HG02588 (cell line): ENCODE results near the gene CIZ1.

Experiments used
- ATAC-seq: cut with Tn5 transposase; IDR thresholded peaks from one replicate; pipeline ENCODE4 v1.9.1; 2021; ENCODE audit warnings: mild to moderate bottlenecking, moderate library complexity; ENCODE audit not compliant: unreplicated experiment

The CIZ1 gene

DNA sequence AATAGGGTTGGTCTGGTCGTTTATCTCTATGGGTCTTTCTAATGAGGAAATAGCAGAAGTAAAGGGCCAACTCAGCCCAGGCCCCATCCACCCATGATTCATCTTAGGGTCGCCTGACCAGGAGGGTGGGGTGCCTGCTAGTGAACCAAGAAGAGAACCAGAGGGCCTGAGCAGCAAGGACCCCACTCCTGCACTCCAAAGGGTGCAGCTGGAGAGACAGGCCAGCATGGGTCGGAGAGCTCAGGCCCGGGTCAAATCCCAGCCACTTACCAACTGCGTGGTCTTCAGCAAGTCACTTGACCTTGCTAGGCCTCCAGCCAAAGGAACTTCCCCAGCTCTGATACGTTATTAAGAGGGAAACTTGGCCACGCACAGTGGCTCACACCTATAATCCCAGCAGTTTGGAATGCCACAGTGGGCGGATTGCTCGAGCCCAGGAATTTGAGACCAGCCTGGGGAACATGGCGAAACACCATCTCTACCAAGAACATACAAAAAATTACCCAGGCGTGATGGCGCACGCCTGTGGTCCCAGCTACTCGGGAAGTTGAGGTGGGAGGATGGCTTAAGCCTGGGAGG, 27.0 kb downstream of the CIZ1 start:
- ATAC-seq, result no peak

DNA sequence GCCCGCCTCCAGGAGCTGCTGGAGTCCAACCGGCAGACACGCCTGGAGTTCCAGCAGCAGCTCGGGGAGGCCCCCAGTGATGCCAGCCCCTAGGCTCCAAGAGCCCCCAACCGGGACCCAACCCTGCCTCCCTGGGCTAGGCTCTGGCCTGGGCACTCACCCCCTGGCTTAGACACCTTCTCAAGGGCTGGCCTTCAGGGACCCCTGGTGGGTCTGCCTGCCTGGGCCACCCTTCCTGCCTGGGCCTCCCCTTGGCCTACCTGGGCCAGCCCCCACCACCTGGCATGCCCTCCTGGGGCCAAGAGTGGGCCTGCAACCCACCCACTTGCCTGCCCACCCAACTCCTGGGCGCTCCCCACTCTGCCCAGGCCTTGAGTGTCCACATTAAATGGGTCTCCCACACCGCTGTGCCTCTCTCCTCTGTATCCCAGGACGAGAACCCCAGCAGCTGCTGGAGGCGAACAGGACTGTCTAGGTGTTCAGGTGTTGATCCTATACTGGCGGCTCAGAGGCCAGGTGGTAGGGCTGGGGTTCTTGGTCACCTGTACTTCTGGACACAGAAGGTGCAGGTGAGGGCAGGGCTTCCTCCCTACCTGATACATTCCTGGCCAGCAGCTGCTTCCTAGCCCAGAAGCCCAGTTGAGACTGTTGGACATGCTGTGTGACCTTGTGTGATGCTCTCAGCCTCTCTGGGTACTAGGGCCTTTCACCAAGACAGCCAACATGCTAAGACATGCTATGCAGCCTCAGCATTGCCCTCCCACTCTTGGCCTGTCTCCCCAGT, 27.7 kb downstream of the CIZ1 start:
- no peak for ATAC-seq

- no peak for ATAC-seq
These were observed 28.3 kb downstream of the CIZ1 start for GRCh38 chr9:128163027-128163515.

DNA sequence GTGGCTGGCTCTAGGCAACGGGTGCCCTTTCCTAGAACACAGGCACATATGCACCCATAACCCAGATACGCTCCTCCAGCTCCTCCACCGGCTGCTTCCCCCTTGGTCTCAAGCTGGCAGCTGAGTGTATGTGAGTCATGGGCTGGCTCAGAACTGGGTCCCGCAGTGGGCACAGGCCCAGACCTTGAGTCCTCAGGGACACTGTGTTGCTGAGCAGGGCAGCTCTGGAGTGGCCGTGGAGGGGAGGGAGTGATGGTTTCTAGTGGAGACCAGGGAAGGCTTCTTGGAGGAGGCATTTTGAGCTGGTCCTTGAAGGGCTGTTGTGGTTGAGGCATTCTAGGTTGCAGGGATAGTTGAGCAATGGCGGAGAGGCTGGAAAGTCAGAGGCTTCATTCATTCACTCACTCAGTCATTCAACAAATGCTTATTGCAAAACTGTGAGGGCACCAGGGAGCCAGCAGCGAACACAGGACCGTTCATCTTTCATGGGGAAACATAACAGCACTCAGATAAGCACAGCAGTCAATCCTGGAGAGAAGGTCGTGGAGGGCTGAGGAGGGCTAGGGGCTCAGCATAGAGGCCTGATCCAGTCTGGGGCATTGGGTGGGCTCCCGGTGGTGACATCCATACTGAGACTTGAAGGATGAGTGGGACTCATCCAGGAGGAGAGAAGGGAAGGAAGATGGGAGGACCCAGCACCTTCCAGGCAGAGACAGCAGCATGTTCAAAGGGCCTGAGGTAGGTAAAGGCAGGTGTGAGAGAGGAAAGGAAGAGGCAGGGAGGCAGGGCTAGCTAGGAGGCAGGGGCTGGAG, 29.0 kb downstream of the CIZ1 start:
- no peak for ATAC-seq

GRCh38 chr9:128161215-128161902, 30.0 kb downstream of the CIZ1 start:
- ATAC-seq, result no peak

DNA sequence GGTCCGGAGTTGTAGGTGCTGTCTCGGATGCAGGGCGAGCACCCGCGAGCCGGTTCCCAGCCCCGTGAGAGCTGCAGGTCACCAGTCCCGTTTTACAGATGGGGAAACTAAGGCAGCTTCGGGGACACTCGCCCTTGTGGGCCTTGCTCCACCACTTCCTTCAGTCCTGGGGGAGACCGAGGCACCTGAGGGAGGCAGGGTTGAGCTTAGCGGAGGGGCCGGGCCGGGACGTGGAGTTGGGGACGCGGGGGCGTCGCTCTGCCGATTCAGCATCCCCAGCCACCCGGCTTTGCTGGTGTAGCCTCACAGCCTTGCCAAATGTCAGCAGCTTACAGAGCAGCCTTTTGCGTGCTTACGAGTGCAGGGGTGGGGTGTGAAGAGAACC, 30.8 kb downstream of the CIZ1 start:
- ATAC-seq, result no peak

DNA sequence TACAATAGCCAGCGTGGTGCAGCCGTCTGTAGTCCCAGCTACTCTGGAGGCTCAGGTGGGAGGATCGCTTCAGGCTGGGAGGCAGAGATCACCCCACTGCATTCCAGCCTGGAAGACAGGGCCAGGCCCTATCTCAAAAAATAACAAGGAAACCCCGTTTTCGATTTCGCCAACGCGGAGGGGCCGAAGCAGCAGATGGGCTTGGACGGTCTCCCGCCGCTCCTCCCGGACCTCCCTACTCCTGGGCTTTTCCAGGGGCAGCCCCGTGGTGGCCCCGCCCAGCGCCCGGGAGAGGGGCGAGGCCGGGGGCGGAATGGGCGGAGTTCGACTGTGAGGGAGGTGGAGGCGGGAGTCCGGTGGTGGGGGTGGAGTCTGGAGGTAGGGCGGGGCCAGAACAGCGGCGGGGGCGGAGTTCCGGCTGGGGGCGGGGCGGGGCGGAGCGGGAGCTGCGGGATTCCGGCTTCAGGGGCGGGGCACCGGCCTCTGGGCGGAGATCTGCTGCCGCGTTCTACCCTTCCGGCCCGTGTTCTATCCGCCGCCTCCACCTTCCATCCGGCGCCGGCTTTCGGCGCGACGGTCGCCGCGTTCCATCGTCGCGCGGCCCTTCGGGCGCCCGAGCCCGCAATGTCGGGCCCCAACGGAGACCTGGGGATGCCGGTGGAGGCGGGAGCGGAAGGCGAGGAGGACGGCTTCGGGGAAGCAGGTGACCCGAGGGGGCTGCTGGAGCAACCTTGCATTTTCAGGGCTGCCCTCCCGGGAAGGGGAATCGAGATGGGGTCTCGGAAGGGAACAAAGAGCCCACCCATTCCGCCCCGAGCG, 31.4 kb downstream of the CIZ1 start, which contains the start of gene BBLN:
TSS of gene BBLN (plus strand) at position 482 of the 819 bp plus-strand sequence. CDS start at position 625, 143 bp downstream.
- peak; percentile 74 for ATAC-seq

DNA sequence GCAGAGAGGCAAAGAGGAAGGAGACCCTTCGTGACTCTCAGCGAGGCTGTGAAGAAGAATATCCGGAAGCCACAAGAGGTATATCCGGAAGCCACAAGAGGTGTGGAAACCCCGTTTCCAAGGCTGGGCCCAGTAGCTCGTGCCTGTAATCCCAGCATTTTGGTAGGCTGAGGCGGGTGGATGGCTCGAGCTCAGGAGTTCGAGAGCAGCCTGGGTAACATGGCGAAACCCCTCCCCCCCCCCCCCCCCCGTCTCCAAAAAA, 31.9 kb downstream of the CIZ1 start:
- ATAC-seq, result no peak

- ATAC-seq, result no peak
These were observed 35.5 kb downstream of the CIZ1 start for GRCh38 chr9:128155736-128156500.

DNA sequence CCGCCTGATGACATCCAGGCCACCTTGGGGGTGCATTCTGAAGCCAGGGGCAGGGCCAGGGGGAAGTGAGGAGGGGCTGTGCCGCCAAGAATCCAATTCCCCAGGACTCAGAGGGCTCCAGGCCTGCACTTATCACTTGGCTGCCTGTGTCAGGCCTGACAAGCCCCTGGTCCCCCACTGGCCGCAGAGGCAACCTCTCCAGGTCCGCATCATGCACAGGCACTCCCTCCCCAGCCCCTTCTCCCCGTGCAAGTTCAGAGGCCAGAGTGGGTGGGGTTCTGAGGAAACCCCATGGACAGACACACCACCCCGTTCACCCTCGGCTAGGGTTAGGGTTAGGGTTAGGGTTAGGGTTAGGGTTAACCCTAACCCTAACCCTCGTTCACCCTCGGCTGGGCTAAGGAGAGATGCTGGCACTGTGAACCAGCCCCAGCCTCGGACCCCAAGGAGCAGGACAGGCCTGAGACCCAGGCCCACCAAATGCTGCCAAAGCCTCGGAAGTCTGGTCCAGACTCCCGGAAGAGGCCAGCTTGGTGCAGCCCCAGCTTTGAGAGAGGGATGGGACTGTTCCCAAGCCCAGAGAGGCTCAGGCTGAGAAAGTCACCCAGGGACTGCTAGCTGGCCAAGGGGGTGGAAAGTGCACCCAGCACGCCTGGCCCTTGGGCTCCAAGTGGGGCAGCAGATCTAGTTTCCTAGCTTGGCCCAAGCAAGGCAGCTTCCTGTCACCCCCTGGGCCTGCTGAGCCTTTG, 37.3 kb downstream of the CIZ1 start:
- ATAC-seq, result no peak

DNA sequence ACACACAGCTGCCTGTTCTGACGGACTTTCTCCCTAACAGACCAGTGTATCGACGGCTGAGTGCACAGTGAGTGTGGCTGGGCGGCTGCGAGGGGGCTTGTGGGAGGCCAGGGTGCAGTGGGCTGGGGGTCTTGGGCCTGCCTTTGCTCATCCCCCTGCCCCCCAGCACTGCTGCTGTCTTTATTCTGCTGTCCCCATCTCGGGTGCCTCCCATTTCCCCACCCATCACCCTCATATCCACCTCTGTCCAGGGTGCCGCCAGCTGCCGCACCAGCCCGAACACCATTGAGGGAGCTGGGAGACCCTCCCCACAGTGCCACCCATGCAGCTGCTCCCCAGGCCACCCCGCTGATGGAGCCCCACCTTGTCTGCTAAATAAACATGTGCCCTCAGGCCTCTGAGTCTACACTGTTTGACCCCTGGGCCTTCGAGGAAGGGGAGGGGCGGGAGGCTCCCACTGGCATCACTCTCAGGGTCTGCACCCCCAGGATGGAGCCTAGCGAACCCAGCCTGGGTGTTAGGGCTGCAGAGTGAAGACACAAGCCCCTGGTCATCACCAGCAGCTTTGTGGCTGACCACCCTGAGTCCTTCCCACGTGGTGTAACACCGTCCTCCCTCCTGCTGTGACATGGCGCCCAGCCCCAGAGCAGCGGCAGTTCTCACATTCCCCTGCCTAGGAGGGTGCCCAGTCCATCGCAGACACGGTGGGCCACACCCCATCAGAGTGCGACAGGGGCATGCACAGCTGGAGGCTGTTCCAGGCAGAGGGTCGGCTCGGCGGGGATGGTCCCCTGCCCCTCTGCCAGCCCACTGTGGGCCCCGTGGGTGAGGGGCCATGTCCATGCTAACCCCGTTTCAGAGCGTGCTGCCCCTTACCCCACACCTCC, 38.1 kb downstream of the CIZ1 start:
- ATAC-seq, result no peak

DNA sequence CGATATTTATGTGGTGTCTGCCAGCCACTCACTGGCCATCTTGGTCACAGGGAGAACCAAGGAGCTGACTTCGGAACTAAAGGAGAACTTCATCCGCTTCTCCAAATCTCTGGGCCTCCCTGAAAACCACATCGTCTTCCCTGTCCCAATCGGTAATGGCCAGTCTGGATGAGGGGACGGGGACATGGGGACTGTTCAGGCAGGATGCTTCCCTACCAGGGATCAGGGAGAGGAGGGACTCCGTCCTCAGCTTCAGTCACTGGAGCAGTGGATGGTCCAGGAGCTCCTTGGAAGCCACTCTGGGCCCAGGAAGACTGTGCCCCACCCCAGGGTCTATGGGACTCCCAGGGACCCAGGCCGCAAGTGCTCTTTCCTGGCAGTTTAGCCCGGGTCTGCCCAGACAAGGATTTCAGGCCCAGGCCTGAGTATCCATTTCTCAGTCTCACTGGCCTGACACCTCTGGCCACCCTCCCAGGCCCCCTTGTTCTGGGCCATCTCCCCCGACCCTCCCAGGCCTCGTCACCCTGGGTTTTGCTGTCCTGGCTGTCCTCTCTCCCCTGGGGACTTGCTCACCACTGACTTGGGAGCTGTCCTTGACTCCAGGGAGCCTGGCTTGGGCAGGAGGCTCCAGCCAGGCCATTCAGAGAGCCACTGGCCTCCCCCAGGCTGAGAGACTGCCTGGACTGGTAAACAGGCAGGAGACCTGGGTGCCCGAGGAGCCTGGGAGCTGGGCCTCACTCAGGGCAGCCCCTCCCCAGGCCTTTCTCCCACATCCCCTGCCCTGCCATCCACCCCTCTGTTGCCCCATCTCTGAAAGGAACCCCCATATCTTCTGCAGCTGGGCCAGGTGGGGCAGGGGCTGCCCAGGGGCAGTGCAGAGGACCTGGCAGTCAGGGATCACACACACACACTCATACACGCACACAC, 39.0 kb downstream of the CIZ1 start:
- ATAC-seq, result no peak

DNA sequence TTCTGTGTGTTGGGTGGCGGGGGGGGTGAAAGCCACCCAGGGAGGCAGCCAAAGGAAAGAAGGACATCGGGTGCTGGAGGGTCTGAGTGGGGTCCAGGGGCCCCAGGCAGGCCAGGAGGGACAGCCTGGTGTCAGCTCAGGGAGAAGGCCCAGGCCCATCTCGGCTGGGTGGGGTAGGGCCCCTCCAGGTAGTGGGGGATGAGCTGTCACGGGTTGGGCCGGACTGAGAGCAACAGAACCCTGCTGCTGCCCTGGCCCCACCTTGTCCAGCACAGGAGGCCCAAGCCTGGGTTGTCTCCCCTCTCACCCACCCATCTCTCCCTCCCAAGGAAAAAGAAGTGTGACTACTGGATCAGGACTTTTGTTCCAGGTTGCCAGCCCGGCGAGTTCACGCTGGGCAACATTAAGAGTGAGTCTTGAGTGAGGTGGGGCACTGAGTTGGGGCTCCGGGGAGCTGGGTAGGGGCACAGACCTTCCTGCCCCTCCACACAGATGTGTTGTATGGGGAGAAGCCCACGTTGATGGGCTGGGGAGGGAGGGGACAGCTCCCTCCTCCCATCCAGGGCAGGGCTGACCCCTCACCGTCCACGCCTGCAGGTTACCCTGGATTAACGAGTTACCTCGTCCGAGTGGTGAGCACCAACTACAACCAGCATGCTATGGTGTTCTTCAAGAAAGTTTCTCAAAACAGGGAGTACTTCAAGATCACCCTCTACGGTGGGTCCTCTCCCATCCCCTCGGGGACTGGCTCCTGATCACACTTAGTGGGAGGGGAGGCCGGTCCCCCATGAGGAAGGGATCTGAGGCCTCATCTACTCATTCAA, 39.9 kb downstream of the CIZ1 start:
- no peak for ATAC-seq

GRCh38 chr9:128150594-128151308, 40.6 kb downstream of the CIZ1 start:
- ATAC-seq, result no peak

- ATAC-seq, result no peak
These were observed 41.3 kb downstream of the CIZ1 start for GRCh38 chr9:128149951-128150593.
